GM23338 (cell line): ENCODE measurements around the gene TMED7. TPM values are rescaled to one million over a fixed set of nuclear protein-coding genes. Genes with fewer than 3 reads are reported as not detected.

Experiments
- ATAC-seq: fragments of 200-7000 bp; cut with Tn5 transposase; 3 replicates; pipeline ENCODE4 v1.9.1; 2020
- DNase-seq: peaks from one replicate; pipeline ENCODE4 v3.0.0-alpha.2; 2015; ENCODE audit warnings: low spot score
- H2AFZ ChIP-seq: fragments of 200-600 bp; sonication (generic); 2 replicates; pipeline ENCODE4 v1.8.0; 2016; ENCODE audit warnings: antibody characterized with exemption, mild to moderate bottlenecking, moderate library complexity
- H3F3A ChIP-seq: fragments of 200-600 bp; sonication (generic); replicated peaks from 2 replicates; pipeline ENCODE4 v1.8.0; 2017; ENCODE audit warnings: antibody characterized with exemption, mixed run types, low read depth
- H3K27ac ChIP-seq: fragments of 200-600 bp; sonication (generic); 2 replicates; pipeline ENCODE4 v1.6.1; 2016; ENCODE audit warnings: low read depth
- H3K27me3 ChIP-seq: fragments of 200-600 bp; sonication (generic); 2 replicates; pipeline ENCODE4 v1.8.0; 2016; ENCODE audit warnings: mild to moderate bottlenecking, mixed run types, moderate library complexity; ENCODE audit not compliant: insufficient read depth
- H3K36me3 ChIP-seq: fragments of 200-600 bp; sonication (generic); 2 replicates; pipeline ENCODE4 v1.8.0; 2016; ENCODE audit warnings: mild to moderate bottlenecking; ENCODE audit not compliant: insufficient read depth
- H3K4me1 ChIP-seq: fragments of 200-600 bp; sonication (generic); 2 replicates; pipeline ENCODE4 v1.8.0; 2016; ENCODE audit warnings: mild to moderate bottlenecking, moderate library complexity; ENCODE audit not compliant: insufficient read depth
- H3K4me2 ChIP-seq: fragments of 200-600 bp; sonication (generic); 2 replicates; pipeline ENCODE4 v1.7.1; 2017; ENCODE audit warnings: mixed run types
- H3K4me3 ChIP-seq: fragments of 200-600 bp; sonication (generic); 2 replicates; pipeline ENCODE4 v1.6.1; 2016; ENCODE audit warnings: mixed run types
- H3K79me2 ChIP-seq: fragments of 200-600 bp; sonication (generic); replicated peaks from 2 replicates; pipeline ENCODE4 v1.8.0; 2017; ENCODE audit warnings: mild to moderate bottlenecking; ENCODE audit not compliant: insufficient read depth
- H3K9me2 ChIP-seq: fragments of 200-600 bp; sonication (generic); 2 replicates; pipeline ENCODE4 v1.8.0; 2017; ENCODE audit not compliant: insufficient read depth
- H4K20me1 ChIP-seq: fragments of 200-600 bp; sonication (generic); replicated peaks from 2 replicates; pipeline ENCODE4 v1.8.0; 2017; ENCODE audit warnings: mild to moderate bottlenecking; ENCODE audit not compliant: insufficient read depth
- H3K27ac Mint-ChIP-seq: 2 replicates; pipeline ENCODE4 v1.8.0; 2020; ENCODE audit warnings: inconsistent platforms, mild to moderate bottlenecking, moderate library complexity, mixed read lengths
- H3K27me3 Mint-ChIP-seq: 3 replicates; pipeline ENCODE4 v1.8.0; 2022; ENCODE audit warnings: low read depth, mild to moderate bottlenecking, moderate library complexity, mixed read lengths, inconsistent platforms; ENCODE audit not compliant: insufficient read depth, poor library complexity
- H3K36me3 Mint-ChIP-seq: 3 replicates; pipeline ENCODE4 v1.8.0; 2021; ENCODE audit warnings: low read depth, mild to moderate bottlenecking, inconsistent platforms, moderate library complexity, mixed read lengths
- H3K4me1 Mint-ChIP-seq: 3 replicates; pipeline ENCODE4 v1.8.0; 2020; ENCODE audit warnings: mild to moderate bottlenecking, inconsistent platforms, mixed read lengths
- H3K4me3 Mint-ChIP-seq: 3 replicates; pipeline ENCODE4 v1.8.0; 2021; ENCODE audit warnings: moderate library complexity, mild to moderate bottlenecking, inconsistent platforms, mixed read lengths
- H3K9me3 Mint-ChIP-seq: 3 replicates; pipeline ENCODE4 v1.8.0; 2020; ENCODE audit warnings: moderate library complexity, mild to moderate bottlenecking, inconsistent platforms, mixed read lengths
- CREB1 ChIP-seq: fragments of 250-450 bp; sonication (Bioruptor Pico); IDR thresholded peaks from 2 replicates; pipeline ENCODE4 v1.5.0; 2020; ENCODE audit warnings: low read depth, mild to moderate bottlenecking, moderate library complexity
- EZH2 ChIP-seq: fragments of 200-600 bp; sonication (generic); IDR thresholded peaks from one replicate; pipeline ENCODE4 v1.8.0; 2017; ENCODE audit warnings: antibody characterized with exemption, mild to moderate bottlenecking, low read depth; ENCODE audit not compliant: unreplicated experiment
- EZH2phosphoT487 ChIP-seq: fragments of 200-600 bp; sonication (generic); IDR thresholded peaks from one replicate; pipeline ENCODE4 v1.8.1; 2018; ENCODE audit warnings: antibody characterized with exemption; ENCODE audit not compliant: unreplicated experiment
- JUNB ChIP-seq: IDR thresholded peaks from one replicate; pipeline ENCODE4 v1.6.1; 2016; ENCODE audit warnings: antibody characterized with exemption; ENCODE audit not compliant: unreplicated experiment
- NANOG ChIP-seq: IDR thresholded peaks from 2 replicates; pipeline ENCODE4 v1.6.1; 2016; ENCODE audit warnings: antibody characterized with exemption, borderline replicate concordance
- POLR2AphosphoS5 ChIP-seq: IDR thresholded peaks from 2 replicates; pipeline ENCODE4 v1.6.1; 2016; ENCODE audit warnings: antibody characterized with exemption, low read depth
- STAT1 ChIP-seq: IDR thresholded peaks from one replicate; pipeline ENCODE4 v1.6.1; 2016; ENCODE audit warnings: antibody characterized with exemption; ENCODE audit not compliant: unreplicated experiment
- ZNF114 ChIP-seq: fragments of 250-450 bp; sonication (Bioruptor Pico); IDR thresholded peaks from 2 replicates; pipeline ENCODE4 v1.5.0; 2020; ENCODE audit warnings: mild to moderate bottlenecking, moderate library complexity
- ZNF331 ChIP-seq: fragments of 250-450 bp; sonication (Bioruptor Pico); IDR thresholded peaks from 2 replicates; pipeline ENCODE4 v1.5.0; 2020; ENCODE audit warnings: low read depth, mild to moderate bottlenecking, moderate library complexity
- polyA plus RNA-seq: library from polyadenylated mRNA; unstranded; fragments of >200 nt; fragmentation: Nextera tagmentation; extraction: Ambion mirVana; gene quantifications from 2 replicates; pipeline ENCODE4 v1.2.1, GENCODE V29; 2016
- total RNA-seq: library from RNA; depleted of rRNA; stranded (reverse); fragments of >200 nt; shearing (Covaris generic); gene quantifications from 2 replicates; pipeline ENCODE4 v1.2.3, GENCODE V29; 2014
- TF ChIP-seq, protein P1 (sequence below), 2 experiments: fragments of 200-600 bp in 1 of 2; sonication (generic) in 1 of 2; conservative IDR thresholded peaks; 2 replicates each; pipeline versions ENCODE4 v1.5.1 to v1.6.1; 2016 to 2017; ENCODE audit warnings: antibody characterized with exemption in 2 of 2, low read depth in 2 of 2, mild to moderate bottlenecking in 2 of 2, moderate library complexity in 1 of 2
- TF ChIP-seq, protein P2 (sequence below): IDR thresholded peaks from 2 replicates; pipeline ENCODE4 v1.6.1; 2016; ENCODE audit warnings: antibody characterized with exemption
- TF ChIP-seq, protein P3 (sequence below): fragments of 250-450 bp; sonication (Bioruptor Pico); IDR thresholded peaks from 2 replicates; pipeline ENCODE4 v1.5.0; 2020; ENCODE audit warnings: mild to moderate bottlenecking, moderate library complexity
- TF ChIP-seq, protein P4 (sequence below): IDR thresholded peaks from one replicate; pipeline ENCODE4 v1.6.1; 2018; ENCODE audit warnings: antibody characterized with exemption; ENCODE audit not compliant: unreplicated experiment

The TMED7 gene
- total and polyA plus RNA-seq, 2 experiments from 2014 or later: 30.2 to 158 TPM

DNA sequence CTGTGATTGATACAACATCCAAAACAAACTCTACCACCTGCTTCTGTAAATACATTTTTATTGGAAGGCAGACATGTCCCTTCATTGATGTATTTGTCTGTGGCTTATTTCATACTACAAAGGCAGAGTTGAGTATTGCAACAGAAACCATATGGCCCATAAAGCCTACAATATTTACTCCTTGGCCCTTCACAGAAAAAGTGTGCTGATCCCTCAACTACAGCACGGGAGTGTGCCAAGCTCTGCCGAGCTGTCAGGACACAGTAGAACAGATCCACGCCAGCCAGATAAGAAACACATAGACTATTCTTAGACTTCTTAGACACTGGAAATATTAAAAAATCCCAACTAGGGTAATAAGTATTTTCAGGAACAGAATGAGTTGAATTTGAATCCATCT lies 36.8 kb downstream of the TMED7 start:
- no peaks in the 10 kb centered on the region for H3K9me2 ChIP-seq
- H3K4me1 ChIP-seq: no peaks in the 10 kb centered on the region
- H4K20me1 ChIP-seq: no peaks in the 10 kb centered on the region
- no peak overlapping the region for H3K27ac ChIP-seq
- ATAC-seq (no peak), DNase-seq (no peak)
- H3K4me3 ChIP-seq: no peak overlapping the region
- no peaks in the 10 kb centered on the region for H3K79me2 ChIP-seq
- H3K4me2 ChIP-seq: no peak overlapping the region
- H2AFZ ChIP-seq: no peak overlapping the region
- Mint-ChIP-seq H3K36me3 (no peaks in the 10 kb centered on the region), H3K4me3 (no peak overlapping the region), H3K27me3 (no peaks in the 10 kb centered on the region), H3K9me3 (no peaks in the 10 kb centered on the region), H3K4me1 (no peaks in the 10 kb centered on the region), H3K27ac (no peak overlapping the region)
- no peaks in the 10 kb centered on the region for H3K36me3 ChIP-seq
- H3F3A ChIP-seq: no peaks in the 10 kb centered on the region
- no peaks in the 10 kb centered on the region for H3K27me3 ChIP-seq
- TF ChIP-seq ZNF331 (CRISPR knock-in tag) (no peak), POLR2AphosphoS5 (no peak), CREB1 (CRISPR knock-in tag) (no peak), ZNF114 (no peak), STAT1 (no peak), JUNB (no peak), NANOG (no peak), EZH2phosphoT487 (no peak), EZH2 (no peak)
- TF ChIP-seq, protein P1, sequence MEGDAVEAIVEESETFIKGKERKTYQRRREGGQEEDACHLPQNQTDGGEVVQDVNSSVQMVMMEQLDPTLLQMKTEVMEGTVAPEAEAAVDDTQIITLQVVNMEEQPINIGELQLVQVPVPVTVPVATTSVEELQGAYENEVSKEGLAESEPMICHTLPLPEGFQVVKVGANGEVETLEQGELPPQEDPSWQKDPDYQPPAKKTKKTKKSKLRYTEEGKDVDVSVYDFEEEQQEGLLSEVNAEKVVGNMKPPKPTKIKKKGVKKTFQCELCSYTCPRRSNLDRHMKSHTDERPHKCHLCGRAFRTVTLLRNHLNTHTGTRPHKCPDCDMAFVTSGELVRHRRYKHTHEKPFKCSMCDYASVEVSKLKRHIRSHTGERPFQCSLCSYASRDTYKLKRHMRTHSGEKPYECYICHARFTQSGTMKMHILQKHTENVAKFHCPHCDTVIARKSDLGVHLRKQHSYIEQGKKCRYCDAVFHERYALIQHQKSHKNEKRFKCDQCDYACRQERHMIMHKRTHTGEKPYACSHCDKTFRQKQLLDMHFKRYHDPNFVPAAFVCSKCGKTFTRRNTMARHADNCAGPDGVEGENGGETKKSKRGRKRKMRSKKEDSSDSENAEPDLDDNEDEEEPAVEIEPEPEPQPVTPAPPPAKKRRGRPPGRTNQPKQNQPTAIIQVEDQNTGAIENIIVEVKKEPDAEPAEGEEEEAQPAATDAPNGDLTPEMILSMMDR (conservative IDR thresholded peaks at IDR 0.05; ENCODE audit: low read depth in 2 of 2): no peak
- TF ChIP-seq, protein P2, sequence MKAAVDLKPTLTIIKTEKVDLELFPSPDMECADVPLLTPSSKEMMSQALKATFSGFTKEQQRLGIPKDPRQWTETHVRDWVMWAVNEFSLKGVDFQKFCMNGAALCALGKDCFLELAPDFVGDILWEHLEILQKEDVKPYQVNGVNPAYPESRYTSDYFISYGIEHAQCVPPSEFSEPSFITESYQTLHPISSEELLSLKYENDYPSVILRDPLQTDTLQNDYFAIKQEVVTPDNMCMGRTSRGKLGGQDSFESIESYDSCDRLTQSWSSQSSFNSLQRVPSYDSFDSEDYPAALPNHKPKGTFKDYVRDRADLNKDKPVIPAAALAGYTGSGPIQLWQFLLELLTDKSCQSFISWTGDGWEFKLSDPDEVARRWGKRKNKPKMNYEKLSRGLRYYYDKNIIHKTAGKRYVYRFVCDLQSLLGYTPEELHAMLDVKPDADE: no peak
- TF ChIP-seq, protein P3, sequence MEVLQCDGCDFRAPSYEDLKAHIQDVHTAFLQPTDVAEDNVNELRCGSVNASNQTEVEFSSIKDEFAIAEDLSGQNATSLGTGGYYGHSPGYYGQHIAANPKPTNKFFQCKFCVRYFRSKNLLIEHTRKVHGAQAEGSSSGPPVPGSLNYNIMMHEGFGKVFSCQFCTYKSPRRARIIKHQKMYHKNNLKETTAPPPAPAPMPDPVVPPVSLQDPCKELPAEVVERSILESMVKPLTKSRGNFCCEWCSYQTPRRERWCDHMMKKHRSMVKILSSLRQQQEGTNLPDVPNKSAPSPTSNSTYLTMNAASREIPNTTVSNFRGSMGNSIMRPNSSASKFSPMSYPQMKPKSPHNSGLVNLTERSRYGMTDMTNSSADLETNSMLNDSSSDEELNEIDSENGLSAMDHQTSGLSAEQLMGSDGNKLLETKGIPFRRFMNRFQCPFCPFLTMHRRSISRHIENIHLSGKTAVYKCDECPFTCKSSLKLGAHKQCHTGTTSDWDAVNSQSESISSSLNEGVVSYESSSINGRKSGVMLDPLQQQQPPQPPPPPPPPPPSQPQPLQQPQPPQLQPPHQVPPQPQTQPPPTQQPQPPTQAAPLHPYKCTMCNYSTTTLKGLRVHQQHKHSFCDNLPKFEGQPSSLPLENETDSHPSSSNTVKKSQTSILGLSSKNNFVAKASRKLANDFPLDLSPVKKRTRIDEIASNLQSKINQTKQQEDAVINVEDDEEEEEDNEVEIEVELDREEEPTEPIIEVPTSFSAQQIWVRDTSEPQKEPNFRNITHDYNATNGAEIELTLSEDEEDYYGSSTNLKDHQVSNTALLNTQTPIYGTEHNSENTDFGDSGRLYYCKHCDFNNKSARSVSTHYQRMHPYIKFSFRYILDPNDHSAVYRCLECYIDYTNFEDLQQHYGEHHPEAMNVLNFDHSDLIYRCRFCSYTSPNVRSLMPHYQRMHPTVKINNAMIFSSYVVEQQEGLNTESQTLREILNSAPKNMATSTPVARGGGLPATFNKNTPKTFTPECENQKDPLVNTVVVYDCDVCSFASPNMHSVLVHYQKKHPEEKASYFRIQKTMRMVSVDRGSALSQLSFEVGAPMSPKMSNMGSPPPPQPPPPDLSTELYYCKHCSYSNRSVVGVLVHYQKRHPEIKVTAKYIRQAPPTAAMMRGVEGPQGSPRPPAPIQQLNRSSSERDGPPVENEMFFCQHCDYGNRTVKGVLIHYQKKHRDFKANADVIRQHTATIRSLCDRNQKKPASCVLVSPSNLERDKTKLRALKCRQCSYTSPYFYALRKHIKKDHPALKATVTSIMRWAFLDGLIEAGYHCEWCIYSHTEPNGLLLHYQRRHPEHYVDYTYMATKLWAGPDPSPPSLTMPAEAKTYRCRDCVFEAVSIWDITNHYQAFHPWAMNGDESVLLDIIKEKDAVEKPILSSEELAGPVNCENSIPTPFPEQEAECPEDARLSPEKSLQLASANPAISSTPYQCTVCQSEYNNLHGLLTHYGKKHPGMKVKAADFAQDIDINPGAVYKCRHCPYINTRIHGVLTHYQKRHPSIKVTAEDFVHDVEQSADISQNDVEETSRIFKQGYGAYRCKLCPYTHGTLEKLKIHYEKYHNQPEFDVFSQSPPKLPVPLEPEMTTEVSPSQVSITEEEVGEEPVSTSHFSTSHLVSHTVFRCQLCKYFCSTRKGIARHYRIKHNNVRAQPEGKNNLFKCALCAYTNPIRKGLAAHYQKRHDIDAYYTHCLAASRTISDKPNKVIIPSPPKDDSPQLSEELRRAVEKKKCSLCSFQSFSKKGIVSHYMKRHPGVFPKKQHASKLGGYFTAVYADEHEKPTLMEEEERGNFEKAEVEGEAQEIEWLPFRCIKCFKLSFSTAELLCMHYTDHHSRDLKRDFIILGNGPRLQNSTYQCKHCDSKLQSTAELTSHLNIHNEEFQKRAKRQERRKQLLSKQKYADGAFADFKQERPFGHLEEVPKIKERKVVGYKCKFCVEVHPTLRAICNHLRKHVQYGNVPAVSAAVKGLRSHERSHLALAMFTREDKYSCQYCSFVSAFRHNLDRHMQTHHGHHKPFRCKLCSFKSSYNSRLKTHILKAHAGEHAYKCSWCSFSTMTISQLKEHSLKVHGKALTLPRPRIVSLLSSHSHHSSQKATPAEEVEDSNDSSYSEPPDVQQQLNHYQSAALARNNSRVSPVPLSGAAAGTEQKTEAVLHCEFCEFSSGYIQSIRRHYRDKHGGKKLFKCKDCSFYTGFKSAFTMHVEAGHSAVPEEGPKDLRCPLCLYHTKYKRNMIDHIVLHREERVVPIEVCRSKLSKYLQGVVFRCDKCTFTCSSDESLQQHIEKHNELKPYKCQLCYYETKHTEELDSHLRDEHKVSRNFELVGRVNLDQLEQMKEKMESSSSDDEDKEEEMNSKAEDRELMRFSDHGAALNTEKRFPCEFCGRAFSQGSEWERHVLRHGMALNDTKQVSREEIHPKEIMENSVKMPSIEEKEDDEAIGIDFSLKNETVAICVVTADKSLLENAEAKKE: no peak
- TF ChIP-seq, protein P4, sequence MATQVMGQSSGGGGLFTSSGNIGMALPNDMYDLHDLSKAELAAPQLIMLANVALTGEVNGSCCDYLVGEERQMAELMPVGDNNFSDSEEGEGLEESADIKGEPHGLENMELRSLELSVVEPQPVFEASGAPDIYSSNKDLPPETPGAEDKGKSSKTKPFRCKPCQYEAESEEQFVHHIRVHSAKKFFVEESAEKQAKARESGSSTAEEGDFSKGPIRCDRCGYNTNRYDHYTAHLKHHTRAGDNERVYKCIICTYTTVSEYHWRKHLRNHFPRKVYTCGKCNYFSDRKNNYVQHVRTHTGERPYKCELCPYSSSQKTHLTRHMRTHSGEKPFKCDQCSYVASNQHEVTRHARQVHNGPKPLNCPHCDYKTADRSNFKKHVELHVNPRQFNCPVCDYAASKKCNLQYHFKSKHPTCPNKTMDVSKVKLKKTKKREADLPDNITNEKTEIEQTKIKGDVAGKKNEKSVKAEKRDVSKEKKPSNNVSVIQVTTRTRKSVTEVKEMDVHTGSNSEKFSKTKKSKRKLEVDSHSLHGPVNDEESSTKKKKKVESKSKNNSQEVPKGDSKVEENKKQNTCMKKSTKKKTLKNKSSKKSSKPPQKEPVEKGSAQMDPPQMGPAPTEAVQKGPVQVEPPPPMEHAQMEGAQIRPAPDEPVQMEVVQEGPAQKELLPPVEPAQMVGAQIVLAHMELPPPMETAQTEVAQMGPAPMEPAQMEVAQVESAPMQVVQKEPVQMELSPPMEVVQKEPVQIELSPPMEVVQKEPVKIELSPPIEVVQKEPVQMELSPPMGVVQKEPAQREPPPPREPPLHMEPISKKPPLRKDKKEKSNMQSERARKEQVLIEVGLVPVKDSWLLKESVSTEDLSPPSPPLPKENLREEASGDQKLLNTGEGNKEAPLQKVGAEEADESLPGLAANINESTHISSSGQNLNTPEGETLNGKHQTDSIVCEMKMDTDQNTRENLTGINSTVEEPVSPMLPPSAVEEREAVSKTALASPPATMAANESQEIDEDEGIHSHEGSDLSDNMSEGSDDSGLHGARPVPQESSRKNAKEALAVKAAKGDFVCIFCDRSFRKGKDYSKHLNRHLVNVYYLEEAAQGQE: no peak
